Measurements from ENCODE around the gene DARS1. TPM values are rescaled to one million over a fixed set of nuclear protein-coding genes. Genes with fewer than 3 reads are reported as not detected.

The DARS1 gene
- total and polyA plus RNA-seq, 9 donors: 73.3 to 101 (median 82.0) TPM

GRCh38 chr2:136008205-136008865 lies 22.9 kb upstream of the DARS1 start:
- Histone ChIP-seq H3K4me1 (ENCODE audit: control insufficient read depth, insufficient read depth, low read length) (peaks cover 11% of the 10 kb centered on the region), H3K27ac (ENCODE audit: low read length) (no peak overlapping the region), H3K27me3 (ENCODE audit: control insufficient read depth, insufficient read depth, low read length) (no peaks in the 10 kb centered on the region), H3K4me3 (ENCODE audit: low read length) (no peak overlapping the region), H3K36me3 (ENCODE audit: control insufficient read depth, insufficient read depth, low read length) (no peaks in the 10 kb centered on the region), H3K9me3 (replicated peaks; ENCODE audit: control insufficient read depth, low read depth, low read length) (no peaks in the 10 kb centered on the region)
- peak; percentile 57 for DNase-seq
- 84% methylated on average over 7 of the region's 9 CpGs for WGBS (ENCODE audit: insufficient coverage)

- Histone ChIP-seq H3K4me1 (ENCODE audit: control insufficient read depth, insufficient read depth, low read length) (peaks cover 11% of the 10 kb centered on the region), H3K9me3 (replicated peaks; ENCODE audit: control insufficient read depth, low read depth, low read length) (no peaks in the 10 kb centered on the region), H3K4me3 (ENCODE audit: low read length) (no peak overlapping the region), H3K36me3 (ENCODE audit: control insufficient read depth, insufficient read depth, low read length) (no peaks in the 10 kb centered on the region), H3K27ac (ENCODE audit: low read length) (no peak overlapping the region), H3K27me3 (ENCODE audit: control insufficient read depth, insufficient read depth, low read length) (no peaks in the 10 kb centered on the region)
- no peak for DNase-seq
- no CpG with 5 or more reads among the region's 3 CpGs for WGBS (ENCODE audit: insufficient coverage)
Measured at GRCh38 chr2:136006658-136007057, 21.2 kb upstream of the DARS1 start.

- no peaks in the 10 kb centered on the region for H3K27me3 ChIP-seq (ENCODE audit: control insufficient read depth, insufficient read depth, low read length)
- H3K36me3 ChIP-seq (ENCODE audit: control insufficient read depth, insufficient read depth, low read length): no peaks in the 10 kb centered on the region
- 40% methylated on average over 1 of the region's 3 CpGs for WGBS (ENCODE audit: insufficient coverage)
- DNase-seq: peak; percentile 80
- no peaks in the 10 kb centered on the region for H3K9me3 ChIP-seq (replicated peaks; ENCODE audit: control insufficient read depth, low read depth, low read length)
- H3K4me1 ChIP-seq (ENCODE audit: control insufficient read depth, insufficient read depth, low read length): peaks cover 16% of the 10 kb centered on the region
- H3K27ac ChIP-seq (ENCODE audit: low read length): peak overlapping the region; percentile 66
- no peak overlapping the region for H3K4me3 ChIP-seq (ENCODE audit: low read length)
Measured at GRCh38 chr2:136005462-136006196, 20.2 kb upstream of the DARS1 start.

DNA sequence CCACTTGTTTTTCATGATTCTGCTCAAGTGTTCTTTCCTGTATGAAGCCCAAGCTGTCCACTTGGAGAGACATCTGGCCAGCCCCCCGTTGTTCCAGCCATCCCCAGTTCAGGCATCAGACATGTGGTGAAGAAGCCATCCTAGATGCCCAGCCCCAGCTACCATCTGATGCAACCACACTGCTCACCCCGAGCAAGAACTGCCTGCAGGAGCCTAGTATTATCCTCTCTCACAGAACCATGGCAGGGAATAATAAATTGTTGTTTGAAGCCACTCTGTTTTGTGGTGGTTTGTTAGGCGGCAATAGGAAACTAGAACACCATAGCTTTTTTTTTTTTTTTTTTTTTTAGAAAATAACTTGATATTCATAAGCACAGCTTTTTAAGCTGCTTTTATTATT lies 19.5 kb upstream of the DARS1 start:
- Histone ChIP-seq H3K4me1 (ENCODE audit: control insufficient read depth, insufficient read depth, low read length) (peaks cover 20% of the 10 kb centered on the region), H3K27me3 (ENCODE audit: control insufficient read depth, insufficient read depth, low read length) (no peaks in the 10 kb centered on the region), H3K27ac (ENCODE audit: low read length) (no peak overlapping the region), H3K36me3 (ENCODE audit: control insufficient read depth, insufficient read depth, low read length) (no peaks in the 10 kb centered on the region), H3K4me3 (ENCODE audit: low read length) (no peak overlapping the region), H3K9me3 (replicated peaks; ENCODE audit: control insufficient read depth, low read depth, low read length) (no peaks in the 10 kb centered on the region)
- no peak for DNase-seq
- 83% methylated on average over 1 of the region's 3 CpGs for WGBS (ENCODE audit: insufficient coverage)

DNA sequence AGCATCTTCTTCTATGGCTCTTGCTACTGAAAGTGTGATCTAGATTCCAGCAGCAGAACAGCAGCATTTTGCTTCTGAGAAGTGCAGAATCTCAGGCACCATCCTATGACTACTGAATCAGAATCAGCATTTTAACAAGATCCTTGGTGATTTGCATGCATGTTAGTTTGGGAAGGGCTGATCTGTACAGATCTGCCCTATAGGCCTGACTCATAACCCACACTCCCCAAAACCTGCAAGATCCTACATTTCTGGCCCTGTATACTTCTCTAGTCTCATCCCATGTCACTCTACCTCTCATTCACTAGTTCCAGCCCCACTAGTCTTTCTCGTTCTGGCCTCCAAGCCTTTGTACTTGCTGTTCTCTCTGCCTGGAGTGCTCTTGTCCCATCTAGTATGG lies 15.7 kb upstream of the DARS1 start:
- WGBS (ENCODE audit: insufficient coverage): 92% methylated on average over 1 of the region's 1 CpG
- Histone ChIP-seq H3K9me3 (replicated peaks; ENCODE audit: control insufficient read depth, low read depth, low read length) (no peaks in the 10 kb centered on the region), H3K36me3 (ENCODE audit: control insufficient read depth, insufficient read depth, low read length) (no peaks in the 10 kb centered on the region), H3K4me3 (ENCODE audit: low read length) (no peak overlapping the region), H3K27me3 (ENCODE audit: control insufficient read depth, insufficient read depth, low read length) (no peaks in the 10 kb centered on the region), H3K4me1 (ENCODE audit: control insufficient read depth, insufficient read depth, low read length) (peaks cover 25% of the 10 kb centered on the region), H3K27ac (ENCODE audit: low read length) (no peak overlapping the region)
- no peak for DNase-seq

DNA sequence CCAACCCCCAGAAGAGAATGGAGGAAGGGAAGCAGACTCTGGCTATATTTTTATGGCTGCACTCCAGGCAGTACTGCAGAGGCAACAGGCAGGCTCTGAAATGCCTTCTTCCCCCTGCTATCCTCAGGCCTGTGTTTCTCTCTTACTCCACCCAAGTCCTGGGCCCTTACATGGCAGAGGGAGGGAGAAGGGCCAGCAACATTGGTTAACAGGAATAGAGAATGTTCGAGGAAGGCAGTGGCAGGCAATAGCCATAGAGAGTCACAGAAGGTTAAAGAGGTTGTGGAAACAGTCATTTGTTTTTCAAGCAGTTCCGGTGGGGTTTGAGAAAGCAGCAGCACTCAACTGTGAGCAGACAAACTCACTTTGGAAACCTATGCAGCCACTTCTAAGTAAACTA lies 15.1 kb upstream of the DARS1 start:
- Histone ChIP-seq H3K36me3 (ENCODE audit: control insufficient read depth, insufficient read depth, low read length) (no peaks in the 10 kb centered on the region), H3K27ac (ENCODE audit: low read length) (no peak overlapping the region), H3K27me3 (ENCODE audit: control insufficient read depth, insufficient read depth, low read length) (no peaks in the 10 kb centered on the region), H3K4me1 (ENCODE audit: control insufficient read depth, insufficient read depth, low read length) (peaks cover 20% of the 10 kb centered on the region), H3K4me3 (ENCODE audit: low read length) (no peak overlapping the region), H3K9me3 (replicated peaks; ENCODE audit: control insufficient read depth, low read depth, low read length) (no peaks in the 10 kb centered on the region)
- 0% methylated on average over 1 of the region's 2 CpGs for WGBS (ENCODE audit: insufficient coverage)
- peak; percentile 46 for DNase-seq

DNA sequence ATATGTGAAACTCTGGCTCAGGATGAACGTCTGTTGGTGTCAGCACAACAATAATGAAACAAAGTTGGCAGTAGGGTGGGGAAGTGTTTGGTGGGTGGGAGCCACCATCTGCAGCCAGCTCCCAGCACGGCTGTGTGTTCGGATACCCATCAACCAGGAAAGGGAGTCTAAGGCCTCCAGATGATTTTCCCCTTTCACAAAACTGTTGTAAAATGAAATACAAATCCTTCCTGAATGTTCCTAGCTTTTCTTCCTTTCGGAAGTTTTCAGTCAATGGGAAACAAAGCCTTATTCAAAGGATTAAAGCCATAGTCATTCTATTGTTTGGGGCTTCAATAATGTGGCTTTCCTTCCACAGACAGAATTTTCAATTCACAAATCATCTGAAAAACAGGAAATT lies 14.5 kb upstream of the DARS1 start:
- 50% methylated on average over 2 of the region's 4 CpGs for WGBS (ENCODE audit: insufficient coverage)
- Histone ChIP-seq H3K4me3 (ENCODE audit: low read length) (no peak overlapping the region), H3K27me3 (ENCODE audit: control insufficient read depth, insufficient read depth, low read length) (no peaks in the 10 kb centered on the region), H3K4me1 (ENCODE audit: control insufficient read depth, insufficient read depth, low read length) (peaks cover 17% of the 10 kb centered on the region), H3K36me3 (ENCODE audit: control insufficient read depth, insufficient read depth, low read length) (no peaks in the 10 kb centered on the region), H3K27ac (ENCODE audit: low read length) (no peak overlapping the region), H3K9me3 (replicated peaks; ENCODE audit: control insufficient read depth, low read depth, low read length) (no peaks in the 10 kb centered on the region)
- peak; percentile 20 for DNase-seq

- no peaks in the 10 kb centered on the region for H3K27me3 ChIP-seq (ENCODE audit: control insufficient read depth, insufficient read depth, low read length)
- no peak for DNase-seq
- H3K4me1 ChIP-seq (ENCODE audit: control insufficient read depth, insufficient read depth, low read length): peaks cover 14% of the 10 kb centered on the region
- H3K36me3 ChIP-seq (ENCODE audit: control insufficient read depth, insufficient read depth, low read length): no peaks in the 10 kb centered on the region
- WGBS (ENCODE audit: insufficient coverage): 60% methylated on average over 1 of the region's 5 CpGs
- no peak overlapping the region for H3K27ac ChIP-seq (ENCODE audit: low read length)
- H3K4me3 ChIP-seq (ENCODE audit: low read length): no peak overlapping the region
- H3K9me3 ChIP-seq (replicated peaks; ENCODE audit: control insufficient read depth, low read depth, low read length): no peaks in the 10 kb centered on the region
Measured at GRCh38 chr2:135998879-135999278, 13.5 kb upstream of the DARS1 start.

DNA sequence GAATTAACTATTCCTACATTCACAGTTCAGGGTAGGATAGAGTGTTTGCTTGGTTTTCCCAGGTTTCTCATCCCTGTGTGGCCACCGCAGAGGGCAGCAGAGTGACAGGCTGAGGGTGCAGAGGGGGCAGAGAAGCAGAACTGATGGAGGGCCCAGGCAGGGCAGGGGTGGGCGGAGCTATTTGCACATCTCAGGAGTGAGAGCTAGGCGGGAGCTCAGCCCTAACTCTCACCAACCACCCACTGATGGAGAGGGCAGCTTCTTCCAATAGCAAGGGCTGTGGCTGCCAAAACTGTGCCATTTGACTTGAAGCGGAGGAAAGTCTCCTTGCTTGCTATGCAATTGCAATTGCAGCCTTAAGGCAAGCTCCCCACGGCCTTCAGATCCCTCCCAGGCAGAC lies 12.0 kb upstream of the DARS1 start:
- no peak overlapping the region for H3K4me3 ChIP-seq (ENCODE audit: low read length)
- no peaks in the 10 kb centered on the region for H3K36me3 ChIP-seq (ENCODE audit: control insufficient read depth, insufficient read depth, low read length)
- DNase-seq: peak; percentile 48
- H3K9me3 ChIP-seq (replicated peaks; ENCODE audit: control insufficient read depth, low read depth, low read length): no peaks in the 10 kb centered on the region
- no peak overlapping the region for H3K27ac ChIP-seq (ENCODE audit: low read length)
- peaks cover 14% of the 10 kb centered on the region for H3K4me1 ChIP-seq (ENCODE audit: control insufficient read depth, insufficient read depth, low read length)
- 39% methylated on average over 3 of the region's 5 CpGs for WGBS (ENCODE audit: insufficient coverage)
- no peaks in the 10 kb centered on the region for H3K27me3 ChIP-seq (ENCODE audit: control insufficient read depth, insufficient read depth, low read length)

DNA sequence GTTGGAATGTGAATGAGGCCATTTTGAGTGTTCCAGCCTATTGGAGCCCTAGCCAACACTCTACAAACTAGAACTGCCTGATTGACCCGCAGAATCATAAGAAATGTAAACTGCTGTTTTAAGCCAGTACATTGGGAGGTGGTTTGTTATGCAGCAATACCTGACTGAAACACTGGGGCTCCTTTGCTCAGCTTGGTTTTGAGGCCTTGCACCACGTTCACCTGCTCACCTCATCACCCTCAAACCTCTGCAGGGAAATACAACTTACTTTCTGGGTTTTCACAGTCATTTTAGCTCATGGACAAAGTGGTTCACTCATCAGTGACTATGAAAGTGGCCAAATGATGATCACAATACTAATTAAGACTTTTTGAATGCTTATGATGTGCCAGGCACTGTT lies 10.9 kb upstream of the DARS1 start:
- no peaks in the 10 kb centered on the region for H3K9me3 ChIP-seq (replicated peaks; ENCODE audit: control insufficient read depth, low read depth, low read length)
- H3K27ac ChIP-seq (ENCODE audit: low read length): no peak overlapping the region
- no peak for DNase-seq
- H3K4me3 ChIP-seq (ENCODE audit: low read length): no peak overlapping the region
- no peaks in the 10 kb centered on the region for H3K27me3 ChIP-seq (ENCODE audit: control insufficient read depth, insufficient read depth, low read length)
- no peaks in the 10 kb centered on the region for H3K36me3 ChIP-seq (ENCODE audit: control insufficient read depth, insufficient read depth, low read length)
- H3K4me1 ChIP-seq (ENCODE audit: control insufficient read depth, insufficient read depth, low read length): peaks cover 13% of the 10 kb centered on the region
- no CpG with 5 or more reads among the region's 2 CpGs for WGBS (ENCODE audit: insufficient coverage)

All from muscle of leg (tissue), 11 donors.